Neural cell (in vitro differentiated cells): ENCODE results near the gene COX7B2.

Experiments used
- EZH2 ChIP-seq: fragments of 200-600, 300-800 bp; shearing (Covaris generic), sonication (generic); IDR thresholded peaks from 2 replicates; pipeline ENCODE4 v1.6.1; 2014; ENCODE audit warnings: antibody characterized with exemption, low read length, borderline replicate concordance, mild to moderate bottlenecking; ENCODE audit not compliant: insufficient read depth, poor library complexity, severe bottlenecking
- RAD21 ChIP-seq: fragments of 450-650 bp; conservative IDR thresholded peaks from 2 replicates; pipeline ENCODE4 v1.6.1; 2014; ENCODE audit warnings: antibody characterized with exemption, mild to moderate bottlenecking, moderate library complexity
- TF ChIP-seq, protein P1 (sequence below): fragments of 450-650 bp; IDR thresholded peaks from 2 replicates; pipeline ENCODE4 v1.5.1; 2014; ENCODE audit warnings: antibody characterized with exemption, mild to moderate bottlenecking, moderate library complexity; ENCODE audit not compliant: poor library complexity, severe bottlenecking

DNA sequence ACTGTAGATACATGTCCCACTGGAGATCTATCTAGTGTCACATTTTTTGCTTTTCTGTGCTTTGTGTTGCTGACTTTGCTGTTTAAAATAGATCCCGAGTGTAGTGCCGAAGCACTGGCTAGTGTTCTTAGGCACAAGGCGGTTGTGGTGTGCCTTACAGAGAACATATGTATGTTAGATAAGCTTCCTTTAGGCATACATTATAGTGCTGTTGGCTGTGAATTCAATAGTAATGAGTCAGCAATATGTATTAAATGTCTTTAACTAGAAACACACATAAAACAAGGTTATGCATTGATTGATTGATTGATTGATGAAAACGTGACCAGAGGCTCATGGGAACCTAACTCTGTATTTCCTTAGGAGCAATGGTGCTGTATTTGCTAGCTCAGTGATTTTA, 56.2 kb downstream of the COX7B2 start:
- TF ChIP-seq RAD21, result no peak
- no peak for TF ChIP-seq EZH2
- TF ChIP-seq, protein P1, sequence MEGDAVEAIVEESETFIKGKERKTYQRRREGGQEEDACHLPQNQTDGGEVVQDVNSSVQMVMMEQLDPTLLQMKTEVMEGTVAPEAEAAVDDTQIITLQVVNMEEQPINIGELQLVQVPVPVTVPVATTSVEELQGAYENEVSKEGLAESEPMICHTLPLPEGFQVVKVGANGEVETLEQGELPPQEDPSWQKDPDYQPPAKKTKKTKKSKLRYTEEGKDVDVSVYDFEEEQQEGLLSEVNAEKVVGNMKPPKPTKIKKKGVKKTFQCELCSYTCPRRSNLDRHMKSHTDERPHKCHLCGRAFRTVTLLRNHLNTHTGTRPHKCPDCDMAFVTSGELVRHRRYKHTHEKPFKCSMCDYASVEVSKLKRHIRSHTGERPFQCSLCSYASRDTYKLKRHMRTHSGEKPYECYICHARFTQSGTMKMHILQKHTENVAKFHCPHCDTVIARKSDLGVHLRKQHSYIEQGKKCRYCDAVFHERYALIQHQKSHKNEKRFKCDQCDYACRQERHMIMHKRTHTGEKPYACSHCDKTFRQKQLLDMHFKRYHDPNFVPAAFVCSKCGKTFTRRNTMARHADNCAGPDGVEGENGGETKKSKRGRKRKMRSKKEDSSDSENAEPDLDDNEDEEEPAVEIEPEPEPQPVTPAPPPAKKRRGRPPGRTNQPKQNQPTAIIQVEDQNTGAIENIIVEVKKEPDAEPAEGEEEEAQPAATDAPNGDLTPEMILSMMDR, result no peak
